ENCODE data around the gene SLC25A22. TPM values are rescaled to one million over a fixed set of nuclear protein-coding genes. Genes with fewer than 3 reads are reported as not detected.
A peak's percentile ranks its signal among the peaks of the same experiment; 100 is the strongest.

SLC25A22 gene
- polyA plus RNA-seq (ENCODE audit: insufficient read length) = 9.2 TPM

GRCh38 chr11:798093-798713 lies at the start of gene SLC25A22:
TSS of gene SLC25A22 (minus strand) at chr11:798281. CDS start at chr11:795006, 3,275 bp downstream.
- no peak for DNase-seq (ENCODE audit: low read depth)

DNA sequence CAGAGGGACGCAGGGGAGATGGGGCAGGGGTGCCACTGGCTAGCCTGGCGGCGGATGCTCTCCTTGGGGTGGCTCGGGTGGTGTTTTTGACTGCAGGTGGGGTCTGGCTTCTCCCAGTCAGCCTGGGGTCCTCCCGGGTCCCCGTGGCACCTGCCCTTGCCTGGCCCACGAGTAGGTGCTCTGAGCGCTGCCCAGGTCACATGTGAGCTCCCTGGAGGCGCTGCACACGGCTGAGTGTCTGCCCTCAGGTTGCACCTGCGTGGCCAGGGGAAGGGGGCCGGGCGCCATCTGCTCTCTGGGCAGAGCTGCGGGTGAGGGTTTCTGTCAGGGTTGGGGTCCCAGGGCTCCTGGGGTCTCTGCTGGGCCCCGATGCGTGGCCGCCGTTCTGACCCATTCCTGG lies 49.8 kb upstream of the SLC25A22 start:
- no peak for DNase-seq (ENCODE audit: low read depth)

DNA sequence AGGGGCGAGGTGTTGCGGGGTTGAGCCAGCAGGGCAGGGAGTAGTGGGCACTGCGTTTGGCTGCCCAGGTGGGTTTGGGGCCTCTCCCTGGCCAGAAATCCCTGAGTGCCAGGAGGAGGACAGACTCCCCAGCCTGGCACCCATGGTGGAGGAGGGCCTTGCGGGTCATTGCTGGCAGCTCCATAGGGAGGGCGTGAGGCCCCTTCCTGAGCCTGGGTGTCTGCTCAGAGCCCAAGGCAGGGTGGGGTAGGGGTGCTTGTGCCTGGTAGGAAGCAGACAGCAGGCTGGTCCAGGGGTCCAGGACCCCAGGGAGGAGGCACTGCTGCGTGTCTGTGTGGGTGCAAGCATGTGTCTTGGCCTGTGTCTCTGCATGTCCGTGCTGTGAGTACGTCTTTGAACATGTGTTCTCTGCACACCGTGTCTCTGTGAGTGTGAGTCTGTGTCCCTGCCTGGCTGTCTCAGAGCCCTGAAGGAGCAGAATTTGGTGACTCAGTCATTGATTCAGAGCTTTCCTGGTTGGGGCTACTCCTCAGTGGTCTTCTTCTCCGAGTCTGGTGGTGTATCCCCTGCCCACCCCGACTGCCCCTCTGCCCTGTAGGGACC lies 48.5 kb upstream of the SLC25A22 start:
- no peak for DNase-seq (ENCODE audit: low read depth)

DNA sequence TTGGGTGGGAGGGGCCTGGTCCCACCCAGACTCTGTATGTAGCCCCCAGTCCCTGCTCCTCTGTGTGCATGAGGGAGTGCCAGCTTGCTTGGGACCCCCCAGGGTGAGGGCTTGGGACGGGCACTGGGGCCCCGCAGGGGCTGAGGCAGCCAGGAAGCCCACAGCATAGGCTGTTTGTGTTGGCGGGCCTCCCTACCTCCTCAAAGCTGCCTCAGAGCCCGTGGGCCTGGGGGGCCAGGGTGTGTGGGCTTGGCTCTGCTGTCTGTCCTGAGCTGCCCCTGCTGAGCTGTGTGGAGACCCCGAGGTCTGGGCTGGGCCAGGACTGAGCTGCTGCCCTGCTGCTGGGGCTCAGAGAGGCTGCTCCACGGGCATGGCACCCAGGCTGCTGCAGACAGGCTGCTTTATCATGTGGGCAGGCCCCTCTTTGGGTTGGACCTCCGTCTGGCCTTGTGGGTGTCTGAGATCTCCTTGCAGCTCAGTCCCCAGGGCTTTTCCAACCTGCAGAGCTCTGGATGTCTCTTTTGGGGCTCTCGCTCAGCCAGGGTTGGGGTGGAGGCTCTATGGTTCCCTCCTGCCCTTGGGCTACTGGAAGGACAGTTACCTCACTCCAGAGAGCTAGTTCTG lies 47.9 kb upstream of the SLC25A22 start:
- DNase-seq (ENCODE audit: low read depth) = no peak

DNA sequence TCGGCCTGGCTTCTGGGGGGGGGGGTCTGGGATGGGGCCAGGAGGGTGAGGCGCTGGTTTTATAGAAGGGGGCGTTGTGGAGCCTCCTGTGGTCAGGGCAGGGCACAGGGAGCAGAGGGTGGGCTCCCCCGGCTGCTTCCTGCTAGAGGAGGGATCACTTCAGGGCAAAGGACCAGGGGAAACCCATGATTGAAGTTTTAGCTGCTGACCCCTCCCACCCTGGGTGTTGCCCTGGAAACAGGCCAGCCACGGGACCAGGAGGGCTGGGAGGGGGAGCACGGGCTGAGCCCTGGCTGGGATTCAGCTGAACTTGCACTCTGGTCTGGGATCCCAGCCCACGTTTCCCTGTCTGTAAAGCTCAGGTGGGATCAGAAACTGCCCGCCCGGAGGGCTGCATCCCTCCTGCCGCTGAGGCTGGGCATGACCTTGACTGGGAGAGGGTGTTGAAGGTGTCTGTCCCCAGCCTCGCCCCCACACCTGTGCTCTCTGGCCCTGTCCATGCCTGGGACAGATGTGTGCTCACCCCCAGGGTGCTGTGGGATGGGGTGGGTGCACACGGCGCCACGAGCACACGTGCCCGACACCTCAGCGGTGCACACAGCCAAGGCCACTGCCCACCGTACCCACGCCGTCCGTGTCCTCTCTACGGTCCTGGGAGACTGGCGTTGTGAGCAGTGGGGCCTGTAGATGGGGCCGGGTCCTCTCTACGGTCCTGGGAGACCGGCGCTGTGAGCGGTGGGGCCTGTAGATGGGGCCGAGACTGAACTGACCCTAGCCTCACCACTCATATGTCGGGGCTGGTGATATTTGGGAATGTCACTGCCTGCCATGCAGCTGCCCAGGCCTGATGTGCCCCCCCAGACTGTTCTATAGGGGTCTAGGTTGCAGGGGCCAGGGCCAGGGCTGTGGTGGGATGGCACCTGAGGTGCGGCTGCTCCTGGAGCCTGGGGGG lies 46.9 kb upstream of the SLC25A22 start:
- peak; percentile 87 for DNase-seq (ENCODE audit: low read depth)

GRCh38 chr11:843818-844692 lies 46.0 kb upstream of the SLC25A22 start:
- DNase-seq (ENCODE audit: low read depth) = no peak

GRCh38 chr11:843086-843734 lies 45.1 kb upstream of the SLC25A22 start:
- no peak for DNase-seq (ENCODE audit: low read depth)

DNA sequence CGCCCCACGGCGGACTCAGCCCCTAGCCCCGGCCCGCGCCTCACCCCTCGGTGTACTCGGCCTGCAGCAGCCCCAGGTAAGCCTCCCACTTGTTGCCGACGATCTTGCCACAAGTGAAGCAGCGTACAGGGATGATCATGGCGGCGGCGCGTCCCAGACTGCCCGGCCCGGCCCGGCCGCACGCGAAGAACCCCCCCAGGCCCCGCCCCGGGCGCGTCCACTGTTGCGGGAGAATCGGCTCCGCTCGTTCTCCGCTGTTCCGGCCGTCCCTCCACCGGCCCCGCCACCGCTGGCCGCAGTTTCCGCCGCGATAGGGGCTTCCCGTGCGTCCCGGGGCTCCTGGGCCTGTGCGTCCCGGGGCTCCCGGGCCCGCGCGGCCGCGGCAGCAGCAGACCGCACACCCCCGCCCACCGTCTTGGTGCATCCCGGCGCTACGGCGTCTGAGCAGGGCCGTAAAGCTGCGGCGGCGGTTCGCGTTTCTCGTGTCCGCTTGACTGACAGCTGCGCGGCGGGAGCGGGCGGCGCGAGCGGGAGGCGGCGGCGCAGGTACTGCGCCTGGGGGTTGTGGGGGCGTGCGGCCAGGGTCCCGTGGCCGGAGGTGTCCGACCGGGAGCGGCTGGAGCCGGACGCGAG lies 44.4 kb upstream of the SLC25A22 start, which contains the start of the genes POLR2L and TSPAN4:
POLR2L (minus strand) TSS at position 160 of the 633 bp plus-strand sequence; CDS start at position 139, 21 bp downstream.
TSPAN4 (plus strand) TSS at position 483 of the 633 bp plus-strand sequence. CDS start 7,453 bp downstream, outside the sequence.
- no peak for DNase-seq (ENCODE audit: low read depth)

- no peak for DNase-seq (ENCODE audit: low read depth)
Observed at GRCh38 chr11:841981-842369, 43.9 kb upstream of the SLC25A22 start.

DNA sequence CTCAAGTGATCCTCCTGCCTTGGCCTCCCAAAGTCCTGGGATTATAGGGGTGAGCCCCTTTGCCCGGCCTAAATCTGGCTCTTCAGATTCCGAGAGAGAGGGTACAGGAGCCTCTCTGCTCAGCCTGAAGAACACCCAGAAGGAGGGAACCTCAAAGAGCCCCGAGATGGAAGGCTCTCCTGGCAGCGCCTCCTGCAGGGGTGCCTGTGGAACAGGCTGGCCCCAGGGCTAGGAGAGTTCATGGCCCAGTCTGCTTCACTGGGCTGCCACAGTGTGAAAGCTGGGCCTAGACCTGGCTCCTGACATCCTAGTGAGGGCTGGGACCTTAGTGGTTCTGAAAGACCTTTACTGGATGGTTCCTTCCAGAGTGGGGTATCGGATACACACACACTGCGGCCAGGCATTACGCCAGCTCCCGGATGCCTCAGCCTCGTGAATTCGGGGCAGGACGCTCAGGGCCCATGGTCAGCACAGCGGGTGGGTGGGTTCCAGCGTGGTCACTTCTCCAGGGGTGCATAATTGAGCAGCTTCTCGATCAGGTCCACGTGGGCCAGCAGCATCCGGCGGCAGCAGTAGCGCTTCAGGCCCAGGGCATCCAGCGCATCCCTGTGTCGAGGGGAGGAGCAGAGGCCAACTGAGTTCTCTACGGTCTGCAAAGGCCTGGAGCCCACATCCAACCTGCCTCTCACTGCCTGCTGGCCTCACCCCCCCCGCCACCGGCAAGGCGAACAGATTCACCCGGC lies 42.0 kb upstream of the SLC25A22 start:
- DNase-seq (ENCODE audit: low read depth) = no peak

DNA sequence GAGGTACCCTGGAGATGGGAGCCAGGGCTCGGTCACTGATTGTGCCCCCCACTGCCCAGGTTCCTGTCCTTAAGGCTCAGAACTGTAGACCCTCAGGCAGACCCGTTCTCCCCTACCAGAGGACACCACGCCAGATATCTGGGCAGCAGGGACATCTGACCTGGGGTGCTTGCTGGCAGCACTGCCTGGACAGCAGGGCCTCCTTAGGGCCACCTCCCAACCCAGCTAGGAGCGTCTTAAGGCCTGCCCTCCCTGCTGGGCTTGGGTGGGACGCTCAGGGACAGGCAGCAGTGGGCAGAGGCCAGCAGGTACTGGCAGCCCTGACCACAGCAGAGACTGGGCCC lies 41.2 kb upstream of the SLC25A22 start:
- DNase-seq (ENCODE audit: low read depth) = no peak

DNA sequence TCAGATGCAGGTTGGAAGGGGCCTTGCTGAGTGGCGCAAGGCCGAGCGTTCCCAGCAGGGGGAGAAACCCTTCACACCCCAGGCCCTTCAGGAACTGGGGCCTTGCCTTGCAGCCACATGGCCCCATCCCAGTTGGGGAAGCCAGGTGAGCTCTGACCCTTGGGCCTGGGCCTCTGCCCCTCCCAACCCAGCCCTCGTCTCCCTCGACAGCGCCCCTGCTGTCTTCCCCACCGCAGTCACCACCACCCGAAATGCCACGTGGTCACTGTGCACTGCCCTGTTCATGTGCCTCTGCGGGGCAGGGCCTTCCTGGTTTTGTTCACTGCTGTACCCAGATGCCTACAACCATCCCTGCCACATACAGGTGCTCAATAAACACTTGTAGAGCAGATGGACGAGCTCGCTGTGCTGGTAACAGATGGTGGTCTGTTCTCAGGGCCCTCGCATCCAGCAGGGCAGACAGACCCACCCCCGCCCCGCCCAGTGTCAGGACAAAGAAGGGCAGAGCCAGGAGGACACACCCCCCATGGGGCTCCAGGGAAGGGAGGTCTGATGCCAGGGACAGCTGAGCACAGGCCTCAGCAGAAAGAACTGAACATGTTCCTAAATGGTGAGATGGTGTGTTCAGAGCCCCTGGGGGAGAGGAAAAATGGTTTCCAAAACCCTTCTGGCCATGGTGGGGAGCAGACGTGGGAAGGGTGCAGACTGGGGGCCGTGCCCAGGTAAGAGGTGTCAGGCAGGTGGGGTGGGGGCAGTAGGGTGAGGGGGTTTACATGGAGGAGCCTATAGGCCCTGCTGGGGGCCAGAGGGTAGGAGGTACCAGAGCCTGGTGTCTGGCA lies 40.6 kb upstream of the SLC25A22 start:
- DNase-seq (ENCODE audit: low read depth) = no peak

GRCh38 chr11:837990-838307 lies 39.9 kb upstream of the SLC25A22 start:
- DNase-seq (ENCODE audit: low read depth) = no peak

DNA sequence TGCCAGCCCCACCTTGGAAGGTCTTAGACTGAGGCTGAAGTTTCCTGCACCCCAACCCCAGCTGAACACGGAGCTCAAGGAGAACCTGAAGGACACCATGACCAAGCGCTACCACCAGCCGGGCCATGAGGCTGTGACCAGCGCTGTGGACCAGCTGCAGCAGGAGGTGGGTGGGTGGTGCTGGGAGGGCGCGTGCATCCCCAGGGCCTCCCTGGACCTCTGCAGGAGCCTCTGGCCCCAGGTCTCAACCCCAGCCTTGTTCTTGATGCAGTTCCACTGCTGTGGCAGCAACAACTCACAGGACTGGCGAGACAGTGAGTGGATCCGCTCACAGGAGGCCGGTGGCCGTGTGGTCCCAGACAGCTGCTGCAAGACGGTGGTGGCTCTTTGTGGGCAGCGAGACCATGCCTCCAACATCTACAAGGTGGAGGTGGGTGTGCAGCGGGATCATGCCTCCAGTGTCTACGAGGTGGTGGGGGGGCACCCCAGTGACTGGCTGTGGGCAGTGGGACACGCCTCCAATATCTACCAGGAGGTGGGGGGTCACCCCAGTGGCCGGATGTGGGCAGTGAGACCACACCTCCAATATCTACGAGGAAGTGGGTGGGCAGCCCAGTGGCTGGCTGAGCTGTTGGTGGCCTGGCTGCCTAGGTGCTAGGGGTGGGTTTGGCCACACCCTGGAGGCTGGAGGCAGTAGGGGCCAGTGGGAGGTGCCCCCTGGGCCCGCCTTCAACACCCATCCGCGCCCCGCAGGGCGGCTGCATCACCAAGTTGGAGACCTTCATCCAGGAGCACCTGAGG lies 39.3 kb upstream of the SLC25A22 start:
- DNase-seq (ENCODE audit: low read depth) = no peak

DNA sequence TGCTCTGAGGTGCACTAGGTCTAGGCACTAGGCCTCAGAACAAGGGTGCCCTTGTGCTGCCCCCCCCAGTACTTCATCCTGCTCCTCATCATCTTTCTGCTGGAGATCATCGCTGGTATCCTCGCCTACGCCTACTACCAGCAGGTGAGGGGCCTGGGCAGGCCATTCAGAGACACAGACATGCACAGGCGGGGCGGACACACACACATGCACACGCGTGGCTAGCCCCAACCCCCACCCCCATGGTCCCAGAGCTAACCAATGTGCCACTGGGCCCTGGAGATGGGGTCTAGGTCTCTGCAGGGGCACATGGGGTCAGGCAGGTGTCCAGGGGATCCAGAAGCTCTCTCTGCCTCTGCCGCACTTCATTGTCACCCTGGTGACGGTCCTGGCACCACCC lies 38.6 kb upstream of the SLC25A22 start:
- DNase-seq (ENCODE audit: low read depth) = no peak

- DNase-seq (ENCODE audit: low read depth) = no peak
Observed at GRCh38 chr11:836274-836673, 38.2 kb upstream of the SLC25A22 start.
